GM18511 (cell line): ENCODE measurements around the gene PLEKHM2.

ENCODE experiments used
- ATAC-seq: cut with Tn5 transposase; IDR thresholded peaks from one replicate; pipeline ENCODE4 v1.9.1; 2021; ENCODE audit warnings: mild to moderate bottlenecking, moderate library complexity; ENCODE audit not compliant: unreplicated experiment

The PLEKHM2 gene

GRCh38 chr1:15755646-15756040, 71.5 kb downstream of the PLEKHM2 start:
- ATAC-seq: no peak

- ATAC-seq: no peak
These were observed 72.3 kb downstream of the PLEKHM2 start for GRCh38 chr1:15756143-15757015.

GRCh38 chr1:15757016-15757543, 73.0 kb downstream of the PLEKHM2 start:
- ATAC-seq: no peak

GRCh38 chr1:15757575-15758342, 73.6 kb downstream of the PLEKHM2 start:
- ATAC-seq: no peak

- no peak for ATAC-seq
These were observed 74.3 kb downstream of the PLEKHM2 start, which contains the start of gene FBLIM1 for GRCh38 chr1:15758343-15758931. TSS of gene FBLIM1 (plus strand) at chr1:15758795. CDS start at chr1:15764984, 6,189 bp downstream.

- ATAC-seq: no peak
These were observed 75.0 kb downstream of the PLEKHM2 start for GRCh38 chr1:15758953-15759661.

- no peak for ATAC-seq
These were observed 76.5 kb downstream of the PLEKHM2 start for GRCh38 chr1:15760520-15761211.

- no peak for ATAC-seq
These were observed 77.4 kb downstream of the PLEKHM2 start for GRCh38 chr1:15761366-15762128.

- ATAC-seq: no peak
These were observed 78.4 kb downstream of the PLEKHM2 start for GRCh38 chr1:15762546-15762945.

GRCh38 chr1:15764269-15764764, 80.2 kb downstream of the PLEKHM2 start:
- no peak for ATAC-seq

- ATAC-seq: no peak
These were observed 80.8 kb downstream of the PLEKHM2 start for GRCh38 chr1:15764890-15765289.

GRCh38 chr1:15765495-15766194, 81.5 kb downstream of the PLEKHM2 start:
- no peak for ATAC-seq

GRCh38 chr1:15767941-15768340, 83.8 kb downstream of the PLEKHM2 start:
- ATAC-seq: no peak

- no peak for ATAC-seq
These were observed 84.3 kb downstream of the PLEKHM2 start for GRCh38 chr1:15768388-15768787.

- no peak for ATAC-seq
These were observed 86.3 kb downstream of the PLEKHM2 start for GRCh38 chr1:15770313-15770962.

GRCh38 chr1:15771836-15772515, 87.9 kb downstream of the PLEKHM2 start:
- ATAC-seq: no peak

- no peak for ATAC-seq
These were observed 91.6 kb downstream of the PLEKHM2 start for GRCh38 chr1:15775706-15776105.
